ENCODE results near the gene EEPD1.

Gene EEPD1

GRCh38 chr7:36278620-36279172 lies 125.6 kb downstream of the EEPD1 start:
- in situ Hi-C loops (cut with MboI; ENCODE audit: low sequenced_read_pairs): no loop called here

GRCh38 chr7:36279200-36279925 lies 126.3 kb downstream of the EEPD1 start:
- in situ Hi-C loops (cut with MboI; ENCODE audit: low sequenced_read_pairs): no loop called here

- in situ Hi-C loops (cut with MboI; ENCODE audit: low sequenced_read_pairs): no loop called here
Observed at GRCh38 chr7:36279926-36280315, 126.9 kb downstream of the EEPD1 start.

GRCh38 chr7:36280840-36281812 lies 128.1 kb downstream of the EEPD1 start:
- in situ Hi-C loops (cut with MboI; ENCODE audit: low sequenced_read_pairs): no loop called here

DNA sequence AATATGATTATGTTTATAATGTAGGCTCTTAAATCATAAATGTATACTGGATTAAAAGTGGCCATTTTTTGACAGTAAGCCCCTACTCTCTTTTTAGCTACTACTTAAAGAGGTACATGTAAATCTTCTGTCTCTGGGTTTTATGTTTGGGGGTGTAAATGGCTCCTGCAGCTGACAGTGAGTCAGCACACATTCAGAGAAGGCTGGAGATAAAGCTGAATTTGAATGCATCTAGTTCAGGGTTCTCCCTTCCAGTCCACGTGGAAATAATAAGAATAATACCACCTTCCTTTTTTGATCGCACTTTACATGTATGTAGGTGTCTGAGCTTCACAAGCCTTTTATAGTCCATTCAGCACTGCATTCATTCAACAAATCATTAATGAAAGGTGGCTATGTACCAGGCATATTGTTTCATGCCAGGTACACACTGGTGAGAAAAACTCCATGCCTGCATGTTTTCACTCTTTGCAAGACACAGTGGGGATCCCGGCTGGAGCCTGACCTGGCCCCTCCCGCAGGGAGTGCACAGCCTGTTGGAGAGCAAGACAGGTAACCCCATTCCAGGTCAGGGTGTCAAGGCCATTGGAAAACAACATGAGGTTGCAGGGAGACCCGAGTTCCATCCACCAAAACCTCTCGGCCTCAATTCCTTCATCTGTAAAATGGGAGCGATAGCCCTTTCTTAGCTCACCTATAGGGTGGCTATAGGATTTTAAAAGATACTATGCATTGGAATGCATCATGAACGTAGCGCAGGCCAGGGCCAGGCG lies 129.1 kb downstream of the EEPD1 start:
- in situ Hi-C loops (cut with MboI; ENCODE audit: low sequenced_read_pairs): no loop called here

- in situ Hi-C loops (cut with MboI; ENCODE audit: low sequenced_read_pairs): no loop called here
Observed at GRCh38 chr7:36283181-36283580, 130.1 kb downstream of the EEPD1 start.

DNA sequence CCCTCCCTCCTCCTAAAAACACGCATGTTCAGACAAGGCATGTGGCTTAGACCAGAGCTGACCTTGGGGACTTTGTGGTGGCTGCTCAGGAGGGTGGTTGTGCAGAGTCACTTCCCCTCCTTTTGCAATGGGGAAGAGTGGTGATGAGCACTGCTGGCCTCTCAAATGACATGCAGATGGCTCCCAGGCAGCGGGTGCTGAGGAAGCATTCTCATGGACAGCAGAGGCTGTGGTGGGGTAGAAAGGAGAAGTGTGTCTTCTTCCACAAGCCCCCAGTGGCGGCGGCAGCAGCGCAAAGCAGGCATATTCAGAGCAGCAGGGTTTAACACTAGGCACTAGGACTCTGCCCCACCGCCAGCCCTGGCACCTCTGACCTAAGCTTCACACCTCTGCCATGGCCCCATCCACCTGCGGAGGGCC lies 130.7 kb downstream of the EEPD1 start:
- in situ Hi-C loops (cut with MboI; ENCODE audit: low sequenced_read_pairs): no loop called here

DNA sequence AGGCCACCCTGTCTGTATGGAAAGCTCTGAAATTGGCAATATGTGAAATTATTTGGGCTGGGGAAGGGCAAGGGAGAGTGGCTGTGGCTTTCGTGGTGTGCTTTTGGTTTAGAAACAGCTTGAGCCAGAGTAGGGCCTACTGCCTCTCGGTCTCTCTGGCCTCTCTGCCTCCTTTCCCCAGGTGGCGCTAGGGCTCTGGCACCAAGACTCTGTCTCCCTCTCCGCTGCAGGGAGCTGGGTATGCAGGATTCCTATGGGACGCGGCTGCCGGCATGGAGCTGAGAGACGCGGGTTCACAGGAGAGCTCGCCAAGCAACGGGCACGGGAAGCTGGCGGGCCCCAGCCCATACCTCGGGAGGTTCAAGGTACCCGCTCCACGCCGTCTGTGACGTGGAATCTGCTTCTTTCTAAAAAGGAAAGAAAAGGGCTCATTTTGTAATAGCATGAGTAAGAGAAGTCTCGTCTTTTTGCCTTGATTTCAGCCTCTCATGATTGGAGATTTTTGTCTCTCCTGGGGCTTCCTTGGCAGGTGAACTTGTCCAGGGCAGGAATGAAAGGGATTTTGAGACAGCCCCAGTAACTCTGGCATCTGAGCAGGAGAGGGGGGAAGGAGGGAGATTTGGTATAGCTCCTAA lies 131.5 kb downstream of the EEPD1 start:
- in situ Hi-C loops (cut with MboI; ENCODE audit: low sequenced_read_pairs): no loop called here

DNA sequence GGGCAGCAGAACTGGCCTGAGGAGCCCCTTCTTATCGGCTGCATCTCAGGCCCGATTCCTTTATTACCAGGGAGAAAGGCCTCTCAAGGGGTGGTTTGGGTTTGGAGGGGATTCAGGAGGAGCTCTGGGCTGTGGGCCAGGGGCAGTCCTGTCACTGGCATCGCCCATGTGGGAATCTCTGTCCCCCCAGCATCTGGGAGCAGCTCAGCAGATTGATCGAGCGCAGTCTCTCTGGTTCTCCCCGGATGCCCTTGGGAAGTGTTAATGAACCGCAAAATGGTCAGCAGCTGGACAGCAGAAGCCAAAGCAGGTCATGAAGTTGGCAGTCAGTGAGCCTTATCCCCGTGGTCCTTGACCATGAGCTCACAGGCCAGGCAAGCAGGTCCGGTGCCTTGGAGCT lies 132.2 kb downstream of the EEPD1 start:
- in situ Hi-C loops (cut with MboI; ENCODE audit: low sequenced_read_pairs): no loop called here

- in situ Hi-C loops (cut with MboI; ENCODE audit: low sequenced_read_pairs): no loop called here
Observed at GRCh38 chr7:36286226-36286625, 133.2 kb downstream of the EEPD1 start.

DNA sequence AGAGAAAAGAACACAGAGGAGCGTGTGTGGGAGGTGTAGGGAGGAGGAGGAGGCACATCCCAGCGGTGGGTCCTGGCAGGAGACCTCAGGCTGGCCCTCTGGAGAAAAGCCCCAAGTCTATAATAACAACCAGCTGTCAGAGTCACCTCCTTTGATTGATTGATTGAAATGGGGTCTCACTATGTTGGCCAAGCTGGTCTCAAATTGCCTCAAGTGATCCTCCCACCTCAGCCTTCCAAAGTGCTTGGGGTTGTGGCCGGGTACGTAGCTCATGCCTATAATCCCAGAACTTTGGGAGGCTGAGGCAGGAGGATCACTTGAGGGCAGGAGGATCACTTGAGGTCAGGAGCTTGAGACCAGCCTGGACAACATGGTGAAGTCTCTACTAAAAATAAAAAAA lies 133.6 kb downstream of the EEPD1 start:
- in situ Hi-C loops (cut with MboI; ENCODE audit: low sequenced_read_pairs): no loop called here

DNA sequence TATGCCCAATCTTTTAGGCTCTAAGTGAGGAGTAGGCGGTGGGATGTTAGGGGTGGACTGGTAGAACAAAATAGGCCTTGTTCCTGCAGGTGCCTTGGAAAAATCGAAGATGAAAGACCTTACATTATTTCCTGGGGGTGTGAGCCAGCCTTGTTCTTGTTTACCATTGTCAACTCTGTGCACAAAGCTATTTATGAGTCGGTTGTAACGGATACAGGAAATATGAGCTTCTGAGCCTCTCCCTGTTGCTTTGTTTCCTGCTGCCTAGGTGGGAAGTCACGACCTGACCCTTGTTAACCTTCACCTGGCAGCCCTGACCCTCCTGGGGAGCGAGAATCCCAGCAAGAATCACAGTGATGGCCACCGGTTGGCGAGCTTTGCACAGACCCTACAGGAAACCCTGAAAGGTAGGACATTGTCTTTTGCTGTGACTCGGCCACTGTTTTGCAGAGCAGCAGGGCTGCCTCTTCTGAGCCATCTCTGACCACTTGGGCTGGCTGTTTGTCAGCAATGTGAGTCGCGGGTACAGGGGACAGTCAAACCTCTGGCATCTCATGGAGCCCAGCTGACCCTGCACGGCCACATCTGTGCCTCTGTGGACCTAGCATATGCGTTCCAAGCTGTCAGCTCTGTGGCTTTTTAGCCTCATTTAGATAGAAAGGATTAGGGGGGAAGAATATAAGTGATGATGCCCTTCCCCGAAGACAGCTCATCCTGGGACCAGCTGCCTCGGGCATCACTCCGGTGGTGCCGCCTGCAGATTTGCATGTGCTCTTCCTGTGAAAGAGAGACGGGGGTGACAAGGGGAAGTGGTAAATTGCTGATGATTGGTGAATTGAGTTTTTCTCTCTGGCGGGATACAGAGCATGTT lies 134.6 kb downstream of the EEPD1 start:
- in situ Hi-C loops (cut with MboI; ENCODE audit: low sequenced_read_pairs): no loop called here

DNA sequence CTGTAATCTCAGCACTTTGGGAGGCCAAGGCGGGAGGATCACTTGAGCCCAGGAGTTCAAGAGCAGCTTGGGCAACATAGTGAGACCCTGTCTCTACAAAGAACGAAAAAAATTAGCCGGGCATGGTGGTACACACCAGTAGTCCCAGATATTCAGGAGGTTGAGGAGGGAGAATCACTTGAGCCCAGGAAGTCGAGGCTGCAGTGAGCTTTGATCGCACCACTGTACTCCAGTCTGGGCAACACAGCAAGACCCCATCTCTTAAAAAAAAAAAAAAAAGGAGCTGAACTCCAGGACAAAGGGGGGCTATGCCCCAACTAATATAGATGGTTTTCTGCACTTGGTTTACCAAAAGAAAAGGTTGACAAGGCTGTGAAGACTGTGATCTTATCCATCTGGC lies 135.4 kb downstream of the EEPD1 start:
- in situ Hi-C loops (cut with MboI; ENCODE audit: low sequenced_read_pairs): no loop called here

DNA sequence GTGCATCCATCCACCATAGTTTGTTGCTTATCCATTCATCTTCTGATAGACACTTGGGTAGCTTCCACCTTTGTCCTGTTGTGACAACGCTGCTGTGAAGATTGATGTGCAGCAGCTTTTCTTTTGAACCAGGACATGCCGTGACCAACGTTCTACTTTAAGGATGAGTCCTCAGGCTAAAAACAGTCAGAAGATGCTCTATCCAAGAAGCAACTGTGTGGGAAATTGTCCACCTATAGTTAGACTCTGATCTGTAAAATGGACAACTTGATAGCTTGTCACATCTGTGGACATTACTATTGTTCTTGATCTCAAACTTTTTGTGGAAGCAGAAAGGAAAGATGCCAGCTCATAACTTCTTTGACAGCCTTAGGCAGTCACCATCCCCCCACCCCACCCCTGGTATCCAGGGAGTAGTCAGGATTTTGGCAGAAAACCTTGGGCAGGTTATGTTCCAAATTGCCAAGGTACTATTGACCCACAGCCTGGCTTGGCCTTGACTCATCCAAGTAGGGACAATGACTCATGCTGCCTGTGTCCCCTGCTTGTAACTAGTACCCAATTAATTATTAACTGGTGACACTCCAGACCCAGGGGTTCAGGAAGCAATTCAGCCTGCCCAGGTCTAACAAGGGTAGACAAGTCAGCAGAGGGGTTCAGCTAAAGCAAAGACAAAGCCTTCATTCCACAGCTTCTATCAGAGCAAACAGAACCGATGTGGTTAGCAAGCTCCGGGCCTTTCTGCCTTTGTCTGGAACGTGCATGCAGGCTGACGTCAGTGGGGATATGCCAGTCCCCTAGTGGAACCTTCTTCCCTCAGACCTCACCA lies 137.0 kb downstream of the EEPD1 start:
- in situ Hi-C loops (cut with MboI; ENCODE audit: low sequenced_read_pairs): loop anchor here (5.0 kb wide), 1 partner anchor 303 kb away; no protein-coding TSS in a partner anchor

DNA sequence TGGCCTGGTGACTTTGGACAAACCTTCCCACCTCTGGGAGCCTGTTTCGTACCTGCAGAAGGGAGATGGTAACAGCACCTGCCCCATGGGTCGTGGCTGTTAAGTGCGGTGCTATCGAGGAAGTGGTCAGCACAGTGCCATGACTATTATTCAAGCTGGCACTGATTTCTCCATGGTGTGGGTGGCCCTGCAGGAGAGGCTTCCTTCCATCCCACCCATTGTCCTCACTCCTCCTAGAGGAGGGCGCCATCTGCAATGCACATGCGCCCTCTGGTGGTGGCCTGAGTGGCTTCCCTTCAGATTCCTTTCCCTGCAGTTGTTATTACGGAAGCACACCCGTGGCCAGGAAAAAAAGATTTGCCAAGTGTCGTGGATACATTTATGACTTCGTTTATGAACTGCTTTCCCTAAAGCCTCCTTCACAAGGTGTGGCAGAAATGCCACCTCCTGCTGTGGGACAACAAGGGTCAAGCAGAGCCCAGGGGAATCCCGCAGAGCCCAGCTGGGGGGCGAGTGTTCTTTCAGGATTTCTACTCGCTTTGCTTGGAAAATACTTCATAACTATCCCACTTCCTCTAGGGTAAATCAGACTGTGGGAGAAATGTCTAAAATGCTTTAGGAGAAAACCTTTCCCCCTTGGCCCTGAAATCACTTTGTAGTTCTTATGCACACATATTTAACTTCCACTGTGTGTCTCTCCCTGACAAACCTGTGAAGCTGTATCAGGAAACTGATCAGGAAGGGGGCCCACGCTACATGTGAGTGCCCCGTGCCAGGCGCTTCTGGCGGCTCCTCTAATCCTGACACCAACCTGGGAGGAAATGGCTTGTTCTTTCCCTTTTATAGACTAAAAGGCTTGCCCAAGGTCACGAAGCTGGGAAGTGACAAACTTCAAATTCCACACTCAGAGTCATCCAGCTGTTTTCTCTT lies 138.6 kb downstream of the EEPD1 start:
- in situ Hi-C loops (cut with MboI; ENCODE audit: low sequenced_read_pairs): loop anchor here (5.0 kb wide), 1 partner anchor 304 kb away; no protein-coding TSS in a partner anchor

DNA sequence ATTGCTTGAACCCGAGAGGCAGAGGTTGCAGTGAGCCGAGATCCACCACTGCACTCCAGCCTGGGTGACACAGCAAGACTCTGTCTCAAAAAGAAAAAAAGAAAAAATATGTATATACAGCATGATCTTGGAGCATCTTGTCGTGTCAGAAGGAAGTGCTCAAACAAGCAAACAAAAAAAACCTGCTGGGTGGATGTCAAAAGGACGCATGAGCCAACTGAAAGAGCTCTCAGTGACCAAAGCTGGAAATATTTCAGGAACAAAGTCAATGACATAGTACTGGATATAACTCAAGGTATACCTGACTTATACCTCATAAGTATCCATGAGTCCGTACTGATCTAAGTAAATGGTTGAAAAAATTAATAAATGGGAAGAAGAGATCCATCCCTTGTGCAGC lies 142.0 kb downstream of the EEPD1 start:
- in situ Hi-C loops (cut with MboI; ENCODE audit: low sequenced_read_pairs): no loop called here

GRCh38 chr7:36296284-36296683 lies 143.2 kb downstream of the EEPD1 start:
- in situ Hi-C loops (cut with MboI; ENCODE audit: low sequenced_read_pairs): no loop called here
